Measurements from ENCODE around the gene DHRS13. TPM values are rescaled to one million over a fixed set of nuclear protein-coding genes. Genes with fewer than 3 reads are reported as not detected.

Gene DHRS13
- total and polyA plus RNA-seq, 4 donors = 5.0 to 91.6 (median 11.0) TPM

GRCh38 chr17:28896491-28896883 is 6.4 kb downstream of the DHRS13 start:
- TF ChIP-seq, protein P1, sequence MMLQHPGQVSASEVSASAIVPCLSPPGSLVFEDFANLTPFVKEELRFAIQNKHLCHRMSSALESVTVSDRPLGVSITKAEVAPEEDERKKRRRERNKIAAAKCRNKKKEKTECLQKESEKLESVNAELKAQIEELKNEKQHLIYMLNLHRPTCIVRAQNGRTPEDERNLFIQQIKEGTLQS (IDR thresholded peaks at IDR 0.05) = no peak
- TF ChIP-seq MAX (IDR thresholded peaks at IDR 0.05) = no peak
- TF ChIP-seq RXRA (IDR thresholded peaks at IDR 0.05) = no peak
- TF ChIP-seq, protein P2, sequence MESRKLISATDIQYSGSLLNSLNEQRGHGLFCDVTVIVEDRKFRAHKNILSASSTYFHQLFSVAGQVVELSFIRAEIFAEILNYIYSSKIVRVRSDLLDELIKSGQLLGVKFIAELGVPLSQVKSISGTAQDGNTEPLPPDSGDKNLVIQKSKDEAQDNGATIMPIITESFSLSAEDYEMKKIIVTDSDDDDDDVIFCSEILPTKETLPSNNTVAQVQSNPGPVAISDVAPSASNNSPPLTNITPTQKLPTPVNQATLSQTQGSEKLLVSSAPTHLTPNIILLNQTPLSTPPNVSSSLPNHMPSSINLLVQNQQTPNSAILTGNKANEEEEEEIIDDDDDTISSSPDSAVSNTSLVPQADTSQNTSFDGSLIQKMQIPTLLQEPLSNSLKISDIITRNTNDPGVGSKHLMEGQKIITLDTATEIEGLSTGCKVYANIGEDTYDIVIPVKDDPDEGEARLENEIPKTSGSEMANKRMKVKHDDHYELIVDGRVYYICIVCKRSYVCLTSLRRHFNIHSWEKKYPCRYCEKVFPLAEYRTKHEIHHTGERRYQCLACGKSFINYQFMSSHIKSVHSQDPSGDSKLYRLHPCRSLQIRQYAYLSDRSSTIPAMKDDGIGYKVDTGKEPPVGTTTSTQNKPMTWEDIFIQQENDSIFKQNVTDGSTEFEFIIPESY (IDR thresholded peaks at IDR 0.05) = no peak
- TF ChIP-seq, protein P3, sequence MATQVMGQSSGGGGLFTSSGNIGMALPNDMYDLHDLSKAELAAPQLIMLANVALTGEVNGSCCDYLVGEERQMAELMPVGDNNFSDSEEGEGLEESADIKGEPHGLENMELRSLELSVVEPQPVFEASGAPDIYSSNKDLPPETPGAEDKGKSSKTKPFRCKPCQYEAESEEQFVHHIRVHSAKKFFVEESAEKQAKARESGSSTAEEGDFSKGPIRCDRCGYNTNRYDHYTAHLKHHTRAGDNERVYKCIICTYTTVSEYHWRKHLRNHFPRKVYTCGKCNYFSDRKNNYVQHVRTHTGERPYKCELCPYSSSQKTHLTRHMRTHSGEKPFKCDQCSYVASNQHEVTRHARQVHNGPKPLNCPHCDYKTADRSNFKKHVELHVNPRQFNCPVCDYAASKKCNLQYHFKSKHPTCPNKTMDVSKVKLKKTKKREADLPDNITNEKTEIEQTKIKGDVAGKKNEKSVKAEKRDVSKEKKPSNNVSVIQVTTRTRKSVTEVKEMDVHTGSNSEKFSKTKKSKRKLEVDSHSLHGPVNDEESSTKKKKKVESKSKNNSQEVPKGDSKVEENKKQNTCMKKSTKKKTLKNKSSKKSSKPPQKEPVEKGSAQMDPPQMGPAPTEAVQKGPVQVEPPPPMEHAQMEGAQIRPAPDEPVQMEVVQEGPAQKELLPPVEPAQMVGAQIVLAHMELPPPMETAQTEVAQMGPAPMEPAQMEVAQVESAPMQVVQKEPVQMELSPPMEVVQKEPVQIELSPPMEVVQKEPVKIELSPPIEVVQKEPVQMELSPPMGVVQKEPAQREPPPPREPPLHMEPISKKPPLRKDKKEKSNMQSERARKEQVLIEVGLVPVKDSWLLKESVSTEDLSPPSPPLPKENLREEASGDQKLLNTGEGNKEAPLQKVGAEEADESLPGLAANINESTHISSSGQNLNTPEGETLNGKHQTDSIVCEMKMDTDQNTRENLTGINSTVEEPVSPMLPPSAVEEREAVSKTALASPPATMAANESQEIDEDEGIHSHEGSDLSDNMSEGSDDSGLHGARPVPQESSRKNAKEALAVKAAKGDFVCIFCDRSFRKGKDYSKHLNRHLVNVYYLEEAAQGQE (IDR thresholded peaks at IDR 0.05) = no peak
- TF ChIP-seq RAD21 (IDR thresholded peaks at IDR 0.05) = no peak
- no peak for TF ChIP-seq TAF1 (conservative IDR thresholded peaks at IDR 0.05)
- WGBS = 12% methylated on average over 5 of the region's 5 CpGs
- peak overlapping the region; percentile 89 to 99 for H3K27ac ChIP-seq (ENCODE audit: low read depth in 1 of 2, low read length in 2 of 2)
- peaks cover 0 to 5% (median 0%) of the 10 kb centered on the region in 4 donors for H3K36me3 ChIP-seq (ENCODE audit: control insufficient read depth in 4 of 4, insufficient read depth in 3 of 4, low read depth in 1 of 4, low read length in 3 of 4)
- H3K4me3 ChIP-seq (ENCODE audit: low read depth in 1 of 3, low read length in 3 of 3) = peak overlapping the region; percentile 88 to 90 (median 90)
- DNase-seq (ENCODE audit: low spot score) = no peak
- no peaks in the 10 kb centered on the region for H3K27me3 ChIP-seq (ENCODE audit: control insufficient read depth in 4 of 4, insufficient read depth in 4 of 4, low read length in 3 of 4)
- H3K9me3 ChIP-seq (ENCODE audit: control insufficient read depth in 4 of 4, low read length in 3 of 4) = no peaks in the 10 kb centered on the region
- peaks cover 17 to 31% (median 24%) of the 10 kb centered on the region in 4 donors for H3K4me1 ChIP-seq (ENCODE audit: control insufficient read depth in 4 of 4, insufficient read depth in 4 of 4, low read length in 3 of 4)
- H3K9ac ChIP-seq (ENCODE audit: low read depth in 1 of 2, low read length in 2 of 2) = peak overlapping the region; percentile 53 to 72

DNA sequence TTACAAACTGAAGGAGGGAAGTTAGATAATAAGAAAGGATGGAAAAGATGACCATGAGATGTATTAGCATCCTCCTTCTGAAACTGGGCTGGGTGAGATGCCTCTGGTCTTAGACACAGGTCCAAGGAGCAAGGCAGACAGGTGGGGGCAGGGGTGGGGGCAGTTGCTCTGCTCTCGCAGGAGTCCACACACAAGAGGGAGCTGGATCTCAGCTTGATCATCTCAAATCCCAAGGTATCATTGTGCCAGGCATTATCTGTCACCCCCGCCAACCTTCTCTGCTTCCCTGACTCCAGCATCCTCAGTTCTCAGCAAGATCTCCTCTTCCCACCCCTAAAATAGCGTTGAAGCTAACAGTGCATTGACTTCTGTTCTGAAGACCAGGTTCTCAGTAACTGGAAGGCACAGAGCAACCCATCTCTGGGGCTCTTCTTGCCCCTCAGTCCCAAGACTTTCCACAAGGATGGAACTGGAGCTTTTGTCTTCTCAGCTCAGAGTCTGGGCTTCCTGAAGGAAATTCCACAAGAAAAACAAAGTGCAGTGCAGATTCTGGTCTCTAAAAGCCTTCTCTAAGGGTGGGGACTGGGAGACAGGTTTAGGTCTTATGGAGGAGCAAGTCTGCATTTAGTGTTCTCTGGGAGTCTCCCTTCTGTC is 7.0 kb downstream of the DHRS13 start:
- WGBS = 65% methylated on average over 3 of the region's 3 CpGs
- no peak for DNase-seq (ENCODE audit: low spot score)
- Histone ChIP-seq H3K9me3 (ENCODE audit: control insufficient read depth in 4 of 4, low read length in 3 of 4) (no peaks in the 10 kb centered on the region), H3K27ac (ENCODE audit: low read depth in 1 of 2, low read length in 2 of 2) (peak overlapping the region; percentile 89 to 99), H3K4me3 (ENCODE audit: low read depth in 1 of 3, low read length in 3 of 3) (peak overlapping the region; percentile 88 to 90 (median 90)), H3K9ac (ENCODE audit: low read depth in 1 of 2, low read length in 2 of 2) (peak overlapping the region; percentile 53 to 72), H3K27me3 (ENCODE audit: control insufficient read depth in 4 of 4, insufficient read depth in 4 of 4, low read length in 3 of 4) (no peaks in the 10 kb centered on the region), H3K4me1 (ENCODE audit: control insufficient read depth in 4 of 4, insufficient read depth in 4 of 4, low read length in 3 of 4) (peaks cover 17 to 31% (median 23%) of the 10 kb centered on the region in 4 donors), H3K36me3 (ENCODE audit: control insufficient read depth in 4 of 4, insufficient read depth in 3 of 4, low read depth in 1 of 4, low read length in 3 of 4) (peaks cover 0 to 4% (median 2%) of the 10 kb centered on the region in 4 donors)
- TF ChIP-seq GABPA (IDR thresholded peaks at IDR 0.05 in 1 of 2, conservative IDR thresholded peaks at IDR 0.05 in 1 of 2) (no peak), SP1 (IDR thresholded peaks at IDR 0.05) (no peak), FOXA2 (IDR thresholded peaks at IDR 0.05) (no peak), MAX (IDR thresholded peaks at IDR 0.05) (no peak), TAF1 (conservative IDR thresholded peaks at IDR 0.05) (no peak), EGR1 (IDR thresholded peaks at IDR 0.05; ENCODE audit: low read depth in 2 of 2) (no peak)
- TF ChIP-seq, protein P3 (IDR thresholded peaks at IDR 0.05) = no peak
- TF ChIP-seq, protein P2 (IDR thresholded peaks at IDR 0.05) = no peak
